GM19395 (cell line): Measurements from ENCODE around the gene C22orf39.
A peak's percentile ranks its signal among the peaks of the same experiment; 100 is the strongest.

Experiments used
- ATAC-seq: cut with Tn5 transposase; IDR thresholded peaks from one replicate; pipeline ENCODE4 v1.9.1; 2021; ENCODE audit warnings: mild to moderate bottlenecking, moderate library complexity; ENCODE audit not compliant: unreplicated experiment

The C22orf39 gene

DNA sequence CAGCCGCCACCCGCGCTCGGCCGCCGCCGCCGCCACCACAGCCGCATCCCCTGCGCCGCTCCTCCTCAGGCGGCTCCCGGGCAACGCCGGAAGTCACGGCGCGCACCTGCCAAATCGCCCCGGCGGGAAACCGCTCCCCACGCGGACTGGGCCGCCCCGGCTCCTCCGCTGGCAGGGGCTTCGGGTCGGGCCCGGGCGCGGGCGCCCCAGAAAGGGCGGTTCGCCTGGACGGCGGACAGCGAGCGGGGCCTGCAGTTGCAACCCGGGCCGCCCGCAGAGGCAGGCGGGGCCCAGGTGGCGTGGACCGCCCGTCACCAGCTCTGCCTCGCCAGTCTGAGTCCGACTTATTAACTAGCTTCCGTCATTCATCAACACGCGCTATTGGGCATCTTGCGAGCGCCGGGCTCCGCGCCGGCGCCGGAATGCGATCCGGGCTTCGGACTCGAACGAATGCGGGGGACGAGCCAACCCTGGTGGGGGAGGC lies 15.8 kb downstream of the C22orf39 start, which contains the start of gene HIRA:
HIRA (minus strand) TSS at position 85 of the 484 bp plus-strand sequence. CDS start 257 bp downstream, outside the sequence.
- ATAC-seq = peak; percentile 47

DNA sequence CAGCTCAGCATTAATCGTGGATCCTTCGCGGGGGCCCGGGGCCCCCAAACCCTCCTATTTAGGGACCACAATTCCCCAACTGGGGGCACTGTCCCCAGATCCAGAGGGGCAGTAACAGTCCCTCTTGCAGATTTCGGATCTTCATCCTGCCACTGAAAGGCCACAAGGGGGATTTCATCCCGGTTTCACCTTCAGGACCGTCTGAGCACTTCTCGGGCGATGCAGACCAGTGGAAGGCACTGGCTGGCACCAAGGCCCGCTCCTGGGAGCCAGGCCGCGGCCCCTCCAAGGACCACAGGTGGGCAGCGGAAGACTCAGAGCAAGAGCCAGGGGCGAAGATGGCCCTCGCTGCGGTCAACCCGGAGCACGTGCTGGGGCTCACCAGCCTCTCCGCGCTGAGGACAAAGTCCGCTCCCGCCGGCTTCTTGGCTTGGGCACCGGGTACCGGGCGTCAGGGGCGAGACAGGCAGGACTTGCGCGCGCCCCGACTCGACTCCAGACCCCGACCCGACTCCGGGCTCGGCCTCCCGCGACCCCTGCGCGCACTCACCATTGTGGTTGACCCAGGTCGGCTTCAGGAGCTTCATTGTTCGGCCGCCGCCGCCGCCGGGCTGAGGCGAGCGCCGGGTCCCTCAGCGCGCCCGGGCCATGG lies 16.5 kb downstream of the C22orf39 start:
- ATAC-seq = peak; percentile 10

DNA sequence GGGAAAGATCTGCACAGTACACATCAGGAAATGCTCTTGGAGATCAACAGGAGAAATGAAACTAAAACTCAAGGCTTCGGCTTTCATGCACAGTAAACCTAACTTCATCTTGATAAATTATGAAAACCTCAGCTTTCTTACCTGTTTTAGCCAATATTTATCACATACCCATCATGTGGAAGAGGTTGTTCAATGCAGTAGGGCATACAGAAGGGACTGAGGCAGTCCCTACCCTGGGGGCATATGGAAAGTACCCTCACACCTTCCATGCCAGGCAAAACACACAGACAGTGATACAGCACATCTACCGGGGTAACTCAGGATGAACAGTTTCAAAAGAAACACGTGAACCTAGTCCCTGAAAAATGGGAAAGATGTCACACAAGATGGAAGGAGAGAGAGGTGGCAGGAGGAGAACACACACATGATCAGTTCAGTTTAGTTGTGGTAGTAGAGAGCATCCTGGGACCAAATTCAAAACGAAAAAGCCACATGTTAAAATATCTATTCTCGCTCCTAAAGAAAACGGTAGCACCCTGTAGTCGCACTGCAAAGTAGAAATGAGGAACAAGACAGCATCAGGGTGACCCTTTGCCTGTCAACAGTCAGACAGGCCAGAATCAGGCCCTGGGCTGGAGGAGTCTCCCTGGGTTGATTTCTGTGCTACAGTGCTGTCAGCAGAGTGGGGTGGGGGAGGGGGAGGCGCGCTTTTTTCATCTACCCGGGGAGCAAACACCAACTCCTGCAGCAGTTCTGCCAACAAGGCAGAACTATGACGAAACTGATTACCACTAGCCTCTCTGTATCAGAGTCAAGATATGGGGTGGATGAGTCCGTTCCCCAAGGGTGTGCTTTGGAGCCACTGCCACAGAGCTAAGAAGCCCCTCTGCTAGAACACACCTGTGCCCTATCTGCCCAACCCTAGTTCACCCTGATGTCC lies 17.3 kb downstream of the C22orf39 start:
- ATAC-seq = no peak

DNA sequence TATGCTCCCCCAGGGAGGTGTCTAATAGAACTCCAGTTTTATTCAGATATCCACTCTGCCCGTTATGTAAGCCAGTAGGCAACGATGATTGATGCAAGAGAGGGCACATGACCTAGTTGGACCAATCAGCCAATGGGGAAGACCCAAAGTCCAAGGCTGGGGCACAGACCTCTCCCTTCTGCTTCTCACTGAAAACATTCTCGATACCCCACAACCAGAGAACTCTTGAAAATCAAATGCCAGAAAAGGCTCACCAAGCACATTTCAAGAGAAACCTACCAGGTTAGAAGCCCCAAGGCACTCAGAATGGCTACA lies 23.4 kb downstream of the C22orf39 start:
- ATAC-seq = no peak

DNA sequence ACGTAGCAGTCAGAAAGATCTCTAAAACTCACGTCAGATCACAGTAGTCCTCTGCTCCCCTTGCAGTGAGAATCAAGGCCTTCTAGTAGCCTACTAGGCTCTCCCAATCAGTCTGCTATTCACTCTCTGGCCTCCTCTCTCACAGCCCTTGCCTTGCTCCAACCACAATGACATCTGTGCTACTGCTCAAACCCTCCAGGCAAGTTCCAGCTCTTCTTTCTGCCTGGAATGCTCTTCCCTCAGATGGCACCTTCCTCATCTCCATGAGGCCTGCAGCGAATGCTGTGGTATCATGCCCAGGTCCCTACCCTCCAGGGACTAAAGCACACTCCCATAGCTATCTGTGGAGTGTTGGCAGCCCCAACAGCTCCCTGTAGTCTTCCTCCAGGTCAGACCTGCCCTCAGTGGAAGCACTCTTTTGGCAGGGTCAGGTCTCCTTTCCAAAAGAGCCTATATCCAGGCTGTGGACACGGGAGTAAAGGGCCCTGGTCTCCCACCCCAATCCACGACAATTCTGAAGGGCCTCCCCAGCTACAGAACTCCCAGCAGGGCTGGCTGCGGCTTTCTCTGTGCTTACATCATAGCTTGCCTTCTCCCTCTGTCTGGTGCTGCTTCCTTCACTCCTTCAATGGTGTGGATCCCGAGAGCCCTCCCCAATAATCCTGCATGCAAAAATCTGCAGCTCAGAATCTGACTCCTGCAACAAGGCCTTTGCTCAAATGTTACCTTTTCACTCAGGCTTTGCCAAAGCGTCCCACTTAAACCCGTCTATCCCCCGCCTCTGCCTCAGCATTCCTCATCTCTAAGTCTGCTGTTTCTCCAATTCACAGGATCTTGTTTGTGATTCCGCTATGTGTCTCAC lies 24.8 kb downstream of the C22orf39 start:
- ATAC-seq = no peak

DNA sequence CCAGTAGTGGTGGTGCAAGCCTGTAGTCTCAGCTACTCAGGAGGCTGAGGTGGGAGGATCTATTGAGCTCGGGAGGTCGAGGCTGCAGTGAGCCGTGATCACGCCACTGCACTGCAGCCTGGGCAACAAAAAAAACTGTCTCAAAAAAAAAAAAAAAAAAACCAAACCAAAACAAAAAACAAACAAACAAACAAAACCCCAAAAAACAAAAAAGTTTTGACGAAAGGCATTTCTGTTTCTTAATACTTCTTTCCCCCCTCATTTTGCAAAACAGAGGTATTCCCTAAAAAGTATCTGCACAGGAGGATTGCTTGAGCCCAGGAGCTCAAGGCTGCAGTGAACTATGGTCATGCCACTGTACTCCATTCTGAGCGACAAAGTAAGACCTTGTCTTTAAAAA lies 27.2 kb downstream of the C22orf39 start:
- no peak for ATAC-seq

DNA sequence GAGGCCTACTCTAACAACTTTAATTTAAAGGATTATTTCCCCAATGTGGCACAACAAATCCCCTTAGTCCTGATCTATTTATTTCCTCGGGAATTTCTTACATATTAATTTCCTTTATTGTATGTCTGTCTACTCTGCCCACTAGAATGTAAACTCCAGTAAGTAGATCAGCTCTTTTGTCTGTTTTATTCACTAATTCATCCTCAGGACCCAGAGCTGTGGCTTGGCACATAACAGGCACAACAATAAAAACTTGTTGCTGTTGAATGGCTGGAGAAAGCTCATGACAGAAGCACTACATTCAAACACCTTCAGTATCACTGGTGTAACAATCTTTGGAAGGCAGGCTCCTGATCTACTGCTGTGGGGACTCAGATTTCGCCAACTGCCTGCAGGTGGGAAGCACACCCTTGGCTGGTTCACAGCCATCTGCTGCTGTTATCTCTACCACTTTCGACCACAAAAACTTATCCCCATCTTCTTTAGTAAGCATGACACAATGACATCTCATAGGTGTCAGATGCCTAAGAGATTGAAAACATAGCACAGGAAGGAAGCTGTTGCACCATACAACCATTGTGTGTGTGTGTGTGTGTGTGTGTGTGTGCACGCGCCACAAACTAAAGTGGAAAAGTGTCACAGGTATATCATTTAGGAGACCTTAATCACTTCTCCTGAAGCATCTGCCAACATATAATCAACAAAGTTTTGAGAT lies 27.9 kb downstream of the C22orf39 start:
- peak; percentile 73 for ATAC-seq

DNA sequence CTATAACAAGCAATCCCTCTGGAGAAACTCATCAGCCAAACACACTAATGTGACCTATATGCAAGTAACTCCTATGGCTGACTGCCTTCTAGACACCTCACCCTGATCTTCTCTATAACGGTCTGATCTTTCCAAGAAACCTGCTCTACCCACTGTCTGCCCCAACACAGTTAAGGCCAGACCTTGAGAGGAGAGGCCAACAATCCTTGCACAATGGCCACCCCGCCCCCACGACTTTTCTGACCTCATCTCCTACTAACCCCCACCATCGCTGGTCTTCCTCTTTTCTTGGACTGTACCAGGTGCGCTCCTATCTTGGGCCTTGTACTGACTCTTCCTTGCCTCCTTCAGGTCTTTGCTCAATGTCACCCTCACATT lies 28.4 kb downstream of the C22orf39 start:
- no peak for ATAC-seq

DNA sequence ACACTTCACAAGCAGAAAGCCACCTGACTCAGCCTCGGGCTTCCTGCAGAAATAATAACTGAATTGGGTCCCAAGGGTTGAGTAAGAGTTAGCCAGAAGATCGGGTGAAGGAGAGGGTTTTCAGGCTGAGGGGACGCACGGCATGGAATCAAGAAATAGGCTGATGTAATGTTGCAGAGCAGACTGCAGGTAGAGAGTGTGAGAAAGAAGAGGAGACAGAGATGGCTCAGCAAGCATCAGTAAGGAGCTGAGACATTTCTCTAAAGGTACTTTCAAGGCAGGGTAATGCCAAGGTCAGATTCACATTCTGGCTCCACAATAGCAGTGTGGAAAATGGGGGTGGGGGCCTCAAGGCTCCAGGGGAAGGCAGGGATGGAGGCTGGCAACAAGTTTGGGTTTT lies 34.6 kb downstream of the C22orf39 start:
- ATAC-seq = no peak

DNA sequence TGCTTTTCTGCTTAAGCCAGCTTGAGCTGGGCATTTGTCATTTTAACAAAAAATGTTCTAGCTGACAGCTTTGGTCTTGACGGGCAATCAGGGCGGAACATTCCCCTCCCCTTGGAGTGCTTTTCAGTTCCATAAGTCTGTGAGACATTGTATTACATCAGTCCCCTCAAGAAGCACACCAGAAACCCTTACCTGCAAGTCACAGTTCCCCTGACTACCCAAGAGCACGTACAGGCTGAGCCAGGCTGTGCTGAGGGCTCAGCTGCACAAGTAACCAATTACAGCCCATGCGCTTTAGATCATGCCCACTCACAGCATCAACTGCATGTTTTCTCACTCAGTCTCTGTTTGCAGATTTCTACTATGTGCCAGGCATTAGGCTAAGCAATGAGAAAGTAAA lies 35.0 kb downstream of the C22orf39 start:
- no peak for ATAC-seq

DNA sequence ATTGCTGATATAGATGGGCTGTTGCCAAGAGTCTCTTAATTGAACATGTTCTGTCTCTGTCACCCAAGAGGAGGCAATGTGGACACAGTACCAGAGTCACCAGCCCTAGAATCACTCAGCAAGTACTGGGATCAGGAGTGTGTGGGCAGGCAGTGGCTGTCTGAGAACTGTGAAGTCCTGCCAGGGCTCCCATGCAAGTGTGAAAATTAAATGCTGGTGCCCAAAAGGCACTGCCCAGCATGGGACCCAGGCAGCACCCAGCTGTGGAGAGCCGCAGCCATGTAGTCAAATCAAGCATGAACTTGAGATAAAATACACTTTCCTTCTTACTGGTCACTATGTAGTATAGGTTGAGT lies 35.8 kb downstream of the C22orf39 start:
- no peak for ATAC-seq

DNA sequence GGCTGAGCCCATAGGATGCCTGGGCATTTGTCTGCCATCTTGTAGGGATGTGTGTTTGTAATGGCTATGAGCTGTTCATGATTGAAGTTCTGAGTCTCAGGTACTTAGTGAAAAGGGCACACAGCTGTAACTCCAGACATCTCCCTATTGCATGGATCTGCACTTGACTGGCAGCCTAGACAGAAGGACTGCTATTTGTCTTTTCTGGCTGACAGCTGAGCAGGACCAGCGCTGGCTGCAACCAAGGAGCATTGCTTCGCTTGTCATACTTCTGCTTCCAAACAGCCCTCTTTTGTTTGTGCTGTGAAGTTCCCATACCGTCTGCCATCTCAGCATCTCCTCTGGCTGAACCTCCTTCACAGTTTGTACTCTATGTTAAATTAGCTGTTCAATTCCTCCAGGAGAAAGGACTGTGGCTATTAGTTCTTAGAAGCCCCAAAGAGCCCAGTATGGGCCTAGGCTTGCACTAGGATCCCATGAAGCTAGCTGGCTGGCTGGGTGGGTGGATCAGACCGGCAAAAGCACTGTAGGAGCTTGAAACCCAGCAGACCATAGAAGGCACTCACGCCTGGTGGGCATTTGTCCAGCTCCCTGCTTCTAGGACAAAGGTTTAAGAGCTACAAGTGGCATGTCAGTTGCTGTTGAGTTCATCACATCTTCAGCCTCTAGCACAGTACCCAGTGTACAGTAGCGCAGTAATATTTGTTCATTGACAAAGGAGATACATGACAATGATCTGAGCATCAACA lies 36.4 kb downstream of the C22orf39 start:
- ATAC-seq = no peak

DNA sequence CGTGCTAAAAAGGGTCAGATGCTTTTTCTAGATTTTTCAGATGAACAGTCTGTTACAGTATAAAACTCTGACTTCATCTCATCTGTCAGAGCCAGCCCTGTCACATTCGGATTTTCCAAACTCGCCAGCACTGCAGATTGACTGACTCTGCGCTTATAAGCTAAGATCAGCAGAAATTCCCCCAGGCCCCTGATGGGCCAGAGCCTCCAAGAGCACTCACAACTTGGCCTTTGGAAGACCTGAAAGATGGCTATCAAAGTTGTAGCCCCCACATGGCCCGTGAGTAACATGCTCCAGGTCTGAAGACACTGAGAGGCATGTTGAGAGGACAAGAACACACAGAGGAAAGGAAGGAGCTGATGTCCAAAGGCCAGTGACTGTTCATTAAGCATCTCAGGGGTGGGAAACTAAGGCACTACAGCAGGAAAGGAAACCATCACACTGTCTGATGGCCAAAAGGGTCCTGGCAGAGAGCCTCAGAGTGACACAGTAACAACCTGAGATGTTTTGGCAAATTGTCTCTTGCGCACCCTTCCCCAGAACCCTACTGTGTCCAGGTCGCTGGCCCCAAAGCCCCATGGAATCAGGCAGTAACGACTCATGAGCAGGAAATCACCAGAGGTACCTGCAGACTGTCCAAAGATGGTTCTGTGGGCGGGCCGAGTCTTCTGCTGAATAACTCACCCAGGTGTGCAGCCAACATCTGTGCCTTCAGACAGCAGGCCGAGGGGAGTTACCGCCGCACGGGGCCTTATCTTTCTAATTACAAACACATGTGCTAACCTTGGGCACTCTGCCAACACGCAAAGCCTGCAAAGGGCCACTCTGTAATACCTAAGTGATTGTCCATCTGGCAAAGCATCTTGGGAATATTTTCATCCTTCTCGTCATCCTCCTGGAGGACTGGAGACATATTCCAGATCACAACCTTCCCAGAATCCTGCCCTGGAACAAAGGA lies 39.6 kb downstream of the C22orf39 start:
- ATAC-seq = no peak

DNA sequence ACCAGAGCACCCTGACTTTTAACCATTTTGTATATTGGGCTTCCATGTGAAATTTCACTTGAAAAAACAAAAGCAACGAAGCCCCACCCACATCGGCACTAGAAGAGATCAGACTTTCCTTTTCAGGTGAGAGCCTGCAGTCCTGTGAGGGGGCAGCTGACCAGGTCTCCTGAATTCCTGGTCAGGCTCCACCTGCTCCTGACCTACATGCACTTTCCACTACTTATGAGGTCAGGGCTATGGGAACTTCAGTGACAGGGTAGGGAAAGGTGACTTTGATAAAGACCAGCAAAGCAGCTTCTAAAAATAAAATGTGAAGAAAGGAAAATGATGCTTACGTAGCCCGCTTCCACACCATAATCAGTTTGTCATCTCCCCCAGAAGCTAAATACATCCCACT lies 40.7 kb downstream of the C22orf39 start:
- ATAC-seq = no peak

DNA sequence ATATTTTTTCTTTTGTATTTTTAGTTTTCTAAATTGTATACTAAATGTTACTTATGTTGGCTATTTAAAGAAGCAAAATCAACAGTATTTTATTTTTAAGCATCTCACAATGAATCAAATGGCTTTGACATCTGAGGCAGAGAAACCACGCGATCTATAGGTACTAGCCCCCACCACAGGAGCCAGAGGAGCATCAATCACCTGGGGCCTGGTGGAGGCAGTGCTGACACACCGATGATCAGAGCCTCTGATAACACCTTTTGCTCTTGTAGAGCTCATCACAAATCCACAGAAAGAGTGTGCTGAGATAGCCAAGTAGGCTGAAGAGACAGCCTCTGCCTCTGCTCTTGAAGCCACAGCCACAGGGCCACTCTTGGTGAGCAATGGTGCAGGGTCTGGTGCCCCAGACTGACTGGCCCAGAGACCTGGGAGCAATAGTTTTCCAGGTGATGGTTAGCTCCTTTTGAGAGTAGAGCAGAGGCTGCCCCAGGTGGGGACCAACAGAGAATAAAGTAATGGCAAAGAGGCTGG lies 41.2 kb downstream of the C22orf39 start:
- ATAC-seq = no peak

DNA sequence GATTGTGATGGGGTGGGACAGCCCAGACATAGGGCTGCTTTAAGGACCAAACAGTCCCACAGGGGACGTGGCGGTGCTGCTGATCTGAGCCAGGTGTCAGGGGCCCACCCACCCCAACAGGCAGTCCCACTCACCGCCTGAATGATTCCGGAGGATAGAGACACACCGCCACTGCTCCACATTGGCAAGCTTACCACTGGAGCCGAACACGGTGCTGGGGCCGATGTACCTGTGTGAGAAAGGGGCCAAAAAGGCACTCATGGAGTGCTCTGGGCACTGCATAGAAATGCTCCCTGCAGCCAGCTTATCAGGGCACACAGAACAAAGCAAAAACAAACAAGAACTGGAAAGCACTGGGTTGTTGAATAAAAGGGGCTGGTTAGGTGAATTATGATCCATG lies 41.9 kb downstream of the C22orf39 start:
- ATAC-seq = no peak

DNA sequence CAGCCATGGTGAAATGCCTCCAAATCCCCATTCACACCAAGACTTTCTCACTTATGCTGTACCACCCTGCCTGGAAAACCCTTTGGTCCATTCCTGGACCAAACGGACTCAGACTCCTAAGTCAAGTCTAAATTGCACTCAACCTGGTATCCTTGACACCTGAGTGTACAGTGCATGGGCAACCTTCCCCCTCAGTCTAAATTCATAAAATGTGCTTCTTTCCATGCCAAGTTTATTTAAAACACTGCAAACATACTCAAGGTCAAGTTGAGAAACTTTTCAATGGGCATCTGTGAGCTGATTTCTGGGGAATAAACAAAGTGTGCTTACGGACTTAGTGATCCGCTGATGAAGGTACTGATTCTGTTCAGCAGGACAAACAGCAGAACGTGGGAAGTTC lies 42.4 kb downstream of the C22orf39 start:
- ATAC-seq = no peak

DNA sequence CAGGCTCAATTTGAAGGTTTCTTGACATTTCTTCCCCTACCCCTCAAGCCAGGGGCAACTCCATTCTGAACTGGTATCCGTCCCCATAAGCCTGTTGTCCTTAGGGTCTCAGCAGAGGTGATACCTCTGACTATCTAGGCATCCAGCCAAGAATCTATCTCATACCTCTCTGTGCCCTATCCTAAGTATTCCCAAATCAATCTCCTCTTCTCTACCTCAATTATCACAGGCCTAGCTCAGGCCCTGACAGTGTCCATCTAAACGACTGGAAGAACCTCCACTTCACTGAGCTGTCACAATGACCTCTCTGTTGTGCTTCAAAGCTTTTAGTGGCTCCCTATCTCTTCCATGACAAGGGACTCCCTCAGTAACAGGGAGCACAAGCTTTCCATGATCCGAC lies 42.8 kb downstream of the C22orf39 start:
- ATAC-seq = no peak
